ENCODE results near the gene ATRAID.

Gene ATRAID

GRCh38 chr2:27237341-27237945, 25.6 kb downstream of the ATRAID start:
- Histone ChIP-seq H3K79me2 (ENCODE audit: insufficient read depth, low read length) (no peaks in the 10 kb centered on the region), H3K4me3 (ENCODE audit: low read depth in 1 of 2, low read length in 2 of 2) (no peak overlapping the region), H3K27me3 (ENCODE audit: insufficient read depth, low read length, poor library complexity) (no peaks in the 10 kb centered on the region), H3K4me2 (ENCODE audit: insufficient read depth, low read length) (no peak overlapping the region), H3K36me3 (ENCODE audit: insufficient read depth, low read length) (peaks cover 100% of the 10 kb centered on the region), H3K4me1 (ENCODE audit: insufficient read depth, low read length) (no peaks in the 10 kb centered on the region), H3K9ac (ENCODE audit: low read depth, low read length) (no peak overlapping the region), H3K9me3 (ENCODE audit: insufficient read depth, low read length, severe bottlenecking) (no peaks in the 10 kb centered on the region), H2AFZ (ENCODE audit: low read depth, low read length) (no peak overlapping the region), H4K20me1 (ENCODE audit: insufficient read depth, low read length) (peaks cover 35% of the 10 kb centered on the region; the same call in 1 of the 2 replicates), H3K27ac (ENCODE audit: low read length) (no peak overlapping the region)
- no peak for TF ChIP-seq EZH2 (IDR thresholded peaks at IDR 0.05; ENCODE audit: borderline replicate concordance, low read depth, low read length, severe bottlenecking)
- TF ChIP-seq, protein P1, sequence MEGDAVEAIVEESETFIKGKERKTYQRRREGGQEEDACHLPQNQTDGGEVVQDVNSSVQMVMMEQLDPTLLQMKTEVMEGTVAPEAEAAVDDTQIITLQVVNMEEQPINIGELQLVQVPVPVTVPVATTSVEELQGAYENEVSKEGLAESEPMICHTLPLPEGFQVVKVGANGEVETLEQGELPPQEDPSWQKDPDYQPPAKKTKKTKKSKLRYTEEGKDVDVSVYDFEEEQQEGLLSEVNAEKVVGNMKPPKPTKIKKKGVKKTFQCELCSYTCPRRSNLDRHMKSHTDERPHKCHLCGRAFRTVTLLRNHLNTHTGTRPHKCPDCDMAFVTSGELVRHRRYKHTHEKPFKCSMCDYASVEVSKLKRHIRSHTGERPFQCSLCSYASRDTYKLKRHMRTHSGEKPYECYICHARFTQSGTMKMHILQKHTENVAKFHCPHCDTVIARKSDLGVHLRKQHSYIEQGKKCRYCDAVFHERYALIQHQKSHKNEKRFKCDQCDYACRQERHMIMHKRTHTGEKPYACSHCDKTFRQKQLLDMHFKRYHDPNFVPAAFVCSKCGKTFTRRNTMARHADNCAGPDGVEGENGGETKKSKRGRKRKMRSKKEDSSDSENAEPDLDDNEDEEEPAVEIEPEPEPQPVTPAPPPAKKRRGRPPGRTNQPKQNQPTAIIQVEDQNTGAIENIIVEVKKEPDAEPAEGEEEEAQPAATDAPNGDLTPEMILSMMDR (IDR thresholded peaks at IDR 0.05; ENCODE audit: borderline replicate concordance, extremely low read depth, low read length, poor library complexity, severe bottlenecking), result no peak
- no peak for DNase-seq
- ATAC-seq (ENCODE audit: insufficient read depth, low read depth), result no peak

DNA sequence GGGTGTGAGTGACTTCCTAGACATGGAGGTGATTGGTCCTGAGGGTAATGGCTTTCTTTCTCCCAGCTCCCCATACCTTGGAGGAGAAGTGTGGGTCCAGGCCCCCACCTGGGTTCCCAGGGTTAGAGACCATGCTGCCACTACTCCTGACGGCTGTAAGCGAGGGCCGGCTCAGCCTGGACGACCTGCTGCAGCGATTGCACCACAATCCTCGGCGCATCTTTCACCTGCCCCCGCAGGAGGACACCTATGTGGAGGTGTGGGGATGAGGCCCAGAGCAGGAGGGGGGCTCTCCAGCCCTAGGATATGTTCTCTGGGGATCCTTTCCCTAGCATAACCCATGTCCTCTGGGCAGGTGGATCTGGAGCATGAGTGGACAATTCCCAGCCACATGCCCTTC, 27.1 kb downstream of the ATRAID start:
- peaks cover 100% of the 10 kb centered on the region for H3K36me3 ChIP-seq (ENCODE audit: insufficient read depth, low read length)
- H3K4me2 ChIP-seq (ENCODE audit: insufficient read depth, low read length), result no peak overlapping the region
- H3K27me3 ChIP-seq (ENCODE audit: insufficient read depth, low read length, poor library complexity), result no peaks in the 10 kb centered on the region
- H2AFZ ChIP-seq (ENCODE audit: low read depth, low read length), result no peak overlapping the region
- H4K20me1 ChIP-seq (ENCODE audit: insufficient read depth, low read length), result peaks cover 35% of the 10 kb centered on the region; the same call in 1 of the 2 replicates
- H3K9me3 ChIP-seq (ENCODE audit: insufficient read depth, low read length, severe bottlenecking), result no peaks in the 10 kb centered on the region
- DNase-seq (no peak), ATAC-seq (ENCODE audit: insufficient read depth, low read depth) (no peak)
- no peak overlapping the region for H3K27ac ChIP-seq (ENCODE audit: low read length)
- no peak overlapping the region for H3K4me3 ChIP-seq (ENCODE audit: low read depth in 1 of 2, low read length in 2 of 2)
- H3K9ac ChIP-seq (ENCODE audit: low read depth, low read length), result no peak overlapping the region
- H3K79me2 ChIP-seq (ENCODE audit: insufficient read depth, low read length), result no peaks in the 10 kb centered on the region
- H3K4me1 ChIP-seq (ENCODE audit: insufficient read depth, low read length), result no peaks in the 10 kb centered on the region
- TF ChIP-seq EZH2 (IDR thresholded peaks at IDR 0.05; ENCODE audit: borderline replicate concordance, low read depth, low read length, severe bottlenecking), result no peak
- TF ChIP-seq, protein P1 (IDR thresholded peaks at IDR 0.05; ENCODE audit: borderline replicate concordance, extremely low read depth, low read length, poor library complexity, severe bottlenecking), result no peak

GRCh38 chr2:27240406-27240805, 28.6 kb downstream of the ATRAID start:
- Histone ChIP-seq H3K36me3 (ENCODE audit: insufficient read depth, low read length) (peaks cover 96% of the 10 kb centered on the region), H4K20me1 (ENCODE audit: insufficient read depth, low read length) (peaks cover 35% of the 10 kb centered on the region; the same call in 1 of the 2 replicates), H3K4me2 (ENCODE audit: insufficient read depth, low read length) (no peak overlapping the region), H3K9ac (ENCODE audit: low read depth, low read length) (no peak overlapping the region), H3K4me3 (ENCODE audit: low read depth in 1 of 2, low read length in 2 of 2) (no peak overlapping the region), H3K79me2 (ENCODE audit: insufficient read depth, low read length) (no peaks in the 10 kb centered on the region), H3K27me3 (ENCODE audit: insufficient read depth, low read length, poor library complexity) (no peaks in the 10 kb centered on the region), H3K9me3 (ENCODE audit: insufficient read depth, low read length, severe bottlenecking) (no peaks in the 10 kb centered on the region), H3K4me1 (ENCODE audit: insufficient read depth, low read length) (no peaks in the 10 kb centered on the region), H2AFZ (ENCODE audit: low read depth, low read length) (no peak overlapping the region), H3K27ac (ENCODE audit: low read length) (no peak overlapping the region)
- no peak for TF ChIP-seq EZH2 (IDR thresholded peaks at IDR 0.05; ENCODE audit: borderline replicate concordance, low read depth, low read length, severe bottlenecking)
- TF ChIP-seq, protein P1 (IDR thresholded peaks at IDR 0.05; ENCODE audit: borderline replicate concordance, extremely low read depth, low read length, poor library complexity, severe bottlenecking), result no peak
- ATAC-seq (ENCODE audit: insufficient read depth, low read depth), result no peak
- DNase-seq, result no peak
